WTC11 (cell line): ENCODE results near the gene MYL4.

Source experiments
- CREM ChIP-seq: sonication (generic); formaldehyde crosslinking; IDR thresholded peaks from 2 replicates; pipeline ENCODE4 v1.8.1; 2022; ENCODE audit warnings: mild to moderate bottlenecking, missing genetic modification reagents, moderate library complexity
- E2F5 ChIP-seq: sonication (generic); formaldehyde crosslinking; IDR thresholded peaks from 2 replicates; pipeline ENCODE4 v1.8.1; 2022; ENCODE audit warnings: mild to moderate bottlenecking, moderate library complexity, missing genetic modification reagents
- FOXP1 ChIP-seq: sonication (generic); formaldehyde crosslinking; IDR thresholded peaks from 2 replicates; pipeline ENCODE4 v1.8.0; 2022; ENCODE audit warnings: missing genetic modification reagents, mild to moderate bottlenecking, moderate library complexity, borderline replicate concordance
- MXD4 ChIP-seq: fragments of 250-450 bp; sonication (Bioruptor Pico); IDR thresholded peaks from 2 replicates; pipeline ENCODE4 v1.8.0; 2021; ENCODE audit warnings: mild to moderate bottlenecking, moderate library complexity, borderline replicate concordance
- NR2C2 ChIP-seq: sonication (generic); formaldehyde crosslinking; IDR thresholded peaks from 2 replicates; pipeline ENCODE4 v1.8.0; 2022; ENCODE audit warnings: mild to moderate bottlenecking, missing genetic modification reagents
- SP1 ChIP-seq: sonication (generic); formaldehyde crosslinking; conservative IDR thresholded peaks from 2 replicates; pipeline ENCODE4 v1.8.1; 2022; ENCODE audit warnings: missing genetic modification reagents
- TEAD4 ChIP-seq: sonication (generic); formaldehyde crosslinking; IDR thresholded peaks from 2 replicates; pipeline ENCODE4 v1.8.0; 2022; ENCODE audit warnings: mild to moderate bottlenecking, missing genetic modification reagents
- TP53 ChIP-seq: sonication (generic); formaldehyde crosslinking; IDR thresholded peaks from 2 replicates; pipeline ENCODE4 v1.8.1; 2023; ENCODE audit warnings: mild to moderate bottlenecking, missing genetic modification reagents
- ZNF121 ChIP-seq: sonication (generic); formaldehyde crosslinking; IDR thresholded peaks from 2 replicates; pipeline ENCODE4 v1.8.0; 2023; ENCODE audit warnings: missing genetic modification reagents
- ZNF512 ChIP-seq: sonication (generic); formaldehyde crosslinking; IDR thresholded peaks from 2 replicates; pipeline ENCODE4 v1.8.1; 2022; ENCODE audit warnings: missing genetic modification reagents, borderline replicate concordance
- TF ChIP-seq, protein P1 (sequence below): fragments of 200-600 bp; IDR thresholded peaks from 2 replicates; pipeline ENCODE4 v1.8.0; 2022; ENCODE audit warnings: antibody characterized with exemption
- TF ChIP-seq, protein P2 (sequence below): sonication (generic); formaldehyde crosslinking; IDR thresholded peaks from 2 replicates; pipeline ENCODE4 v1.8.1; 2023; ENCODE audit warnings: mild to moderate bottlenecking, missing genetic modification reagents, moderate library complexity

- TF ChIP-seq ZNF512 (CRISPR knock-in tag) (no peak), ZNF121 (CRISPR knock-in tag) (no peak), NR2C2 (CRISPR knock-in tag) (no peak), E2F5 (CRISPR knock-in tag) (no peak), SP1 (CRISPR knock-in tag) (no peak), FOXP1 (CRISPR knock-in tag) (no peak), TEAD4 (no peak), MXD4 (CRISPR knock-in tag) (no peak), TP53 (CRISPR knock-in tag) (no peak), CREM (CRISPR knock-in tag) (no peak)
- TF ChIP-seq, protein P1, sequence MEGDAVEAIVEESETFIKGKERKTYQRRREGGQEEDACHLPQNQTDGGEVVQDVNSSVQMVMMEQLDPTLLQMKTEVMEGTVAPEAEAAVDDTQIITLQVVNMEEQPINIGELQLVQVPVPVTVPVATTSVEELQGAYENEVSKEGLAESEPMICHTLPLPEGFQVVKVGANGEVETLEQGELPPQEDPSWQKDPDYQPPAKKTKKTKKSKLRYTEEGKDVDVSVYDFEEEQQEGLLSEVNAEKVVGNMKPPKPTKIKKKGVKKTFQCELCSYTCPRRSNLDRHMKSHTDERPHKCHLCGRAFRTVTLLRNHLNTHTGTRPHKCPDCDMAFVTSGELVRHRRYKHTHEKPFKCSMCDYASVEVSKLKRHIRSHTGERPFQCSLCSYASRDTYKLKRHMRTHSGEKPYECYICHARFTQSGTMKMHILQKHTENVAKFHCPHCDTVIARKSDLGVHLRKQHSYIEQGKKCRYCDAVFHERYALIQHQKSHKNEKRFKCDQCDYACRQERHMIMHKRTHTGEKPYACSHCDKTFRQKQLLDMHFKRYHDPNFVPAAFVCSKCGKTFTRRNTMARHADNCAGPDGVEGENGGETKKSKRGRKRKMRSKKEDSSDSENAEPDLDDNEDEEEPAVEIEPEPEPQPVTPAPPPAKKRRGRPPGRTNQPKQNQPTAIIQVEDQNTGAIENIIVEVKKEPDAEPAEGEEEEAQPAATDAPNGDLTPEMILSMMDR: no peak
- TF ChIP-seq, protein P2, sequence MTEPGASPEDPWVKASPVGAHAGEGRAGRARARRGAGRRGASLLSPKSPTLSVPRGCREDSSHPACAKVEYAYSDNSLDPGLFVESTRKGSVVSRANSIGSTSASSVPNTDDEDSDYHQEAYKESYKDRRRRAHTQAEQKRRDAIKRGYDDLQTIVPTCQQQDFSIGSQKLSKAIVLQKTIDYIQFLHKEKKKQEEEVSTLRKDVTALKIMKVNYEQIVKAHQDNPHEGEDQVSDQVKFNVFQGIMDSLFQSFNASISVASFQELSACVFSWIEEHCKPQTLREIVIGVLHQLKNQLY (CRISPR knock-in tag): no peak
Measured at GRCh38 chr17:47210779-47211178, 1.6 kb downstream of the MYL4 start.
